Measurements from ENCODE around the gene TIMM17A. TPM values are rescaled to one million over a fixed set of nuclear protein-coding genes. Genes with fewer than 3 reads are reported as not detected.

The TIMM17A gene
- total RNA-seq, result 25.1 TPM

DNA sequence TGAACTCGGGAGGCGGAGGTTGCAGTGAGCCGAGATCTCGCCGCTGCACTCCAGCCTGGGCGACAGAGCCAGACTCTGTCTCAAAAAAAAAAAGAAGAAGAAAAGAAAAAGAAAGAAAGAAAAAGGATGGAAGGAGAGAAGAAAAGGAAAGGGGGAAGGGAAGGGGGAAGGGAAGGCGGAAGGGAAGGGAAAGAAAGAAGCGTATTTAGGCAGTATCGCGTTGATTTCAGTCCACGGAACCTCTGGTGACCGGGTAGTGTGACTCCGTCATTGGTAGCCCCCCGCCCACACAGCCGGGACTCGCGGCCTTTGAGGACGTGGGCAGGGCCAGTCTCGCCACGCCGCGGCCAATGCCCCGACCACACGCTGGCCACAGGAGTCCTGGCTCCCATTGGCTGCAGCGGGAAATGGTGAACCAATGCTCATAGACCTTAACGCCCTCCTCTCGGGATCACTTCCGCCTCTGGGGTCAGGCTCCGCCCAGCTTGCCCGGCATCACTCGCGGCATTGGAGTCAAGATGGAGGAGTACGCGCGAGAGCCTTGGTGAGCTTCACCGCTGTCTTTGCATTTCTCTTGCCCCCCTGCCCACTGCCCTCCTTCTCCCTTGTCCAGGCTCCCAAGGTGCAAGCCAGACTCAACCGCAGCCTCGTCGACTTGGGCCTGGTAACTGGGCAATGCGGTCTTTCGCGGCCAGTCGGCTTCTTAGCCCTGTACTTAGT lies at the start of gene TIMM17A:
Gene TIMM17A, plus strand, starts transcription at position 495 of the 720 bp plus-strand sequence. Its CDS starts 24 bp downstream, at position 519.
- Histone ChIP-seq H3K36me3 (ENCODE audit: control insufficient read depth in 3 of 3, insufficient read depth in 3 of 3, low read length in 3 of 3) (peaks cover 11 to 19% (median 17%) of the 10 kb centered on the region in 3 donors), H3K27me3 (ENCODE audit: control insufficient read depth in 3 of 3, insufficient read depth in 3 of 3, low read length in 3 of 3) (no peaks in the 10 kb centered on the region), H3K9me3 (ENCODE audit: control insufficient read depth in 3 of 3, low read length in 3 of 3) (no peaks in the 10 kb centered on the region), H3K27ac (ENCODE audit: low read depth, low read length) (peak within 1 kb of the TSS; percentile 85), H3K4me3 (ENCODE audit: low read length in 3 of 3) (peak within 1 kb of the TSS; percentile 84 to 99 (median 96)), H3K4me1 (ENCODE audit: control insufficient read depth in 3 of 3, insufficient read depth in 3 of 3, low read length in 3 of 3) (peaks cover 5 to 11% (median 10%) of the 10 kb centered on the region in 3 donors), H3K9ac (ENCODE audit: low read depth in 1 of 3, low read length in 3 of 3) (peak within 1 kb of the TSS; percentile 93 to 98 (median 94))

DNA sequence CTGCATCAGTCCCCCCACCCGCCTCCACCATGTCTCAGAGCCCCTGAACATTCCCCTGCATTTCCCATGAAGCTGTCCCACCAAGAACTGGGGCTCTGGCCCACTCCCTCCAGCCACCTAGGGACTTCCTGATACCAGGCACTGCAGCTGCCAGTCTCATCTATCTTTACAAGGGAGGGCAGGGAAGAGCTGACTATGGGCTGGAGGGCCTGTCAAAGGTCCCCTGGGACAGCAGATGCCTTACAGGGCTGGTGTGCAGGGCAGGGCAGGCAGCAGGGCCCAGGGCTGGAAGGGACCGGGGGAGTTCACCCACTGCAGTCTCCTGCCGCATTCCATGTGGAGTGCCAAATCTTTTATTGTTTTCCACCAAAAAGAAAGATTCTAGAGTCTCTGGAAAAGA lies 49.0 kb upstream of the TIMM17A start:
- Histone ChIP-seq H3K4me1 (ENCODE audit: control insufficient read depth in 3 of 3, insufficient read depth in 3 of 3, low read length in 3 of 3) (peaks cover 59 to 79% (median 68%) of the 10 kb centered on the region in 3 donors), H3K27ac (ENCODE audit: low read depth, low read length) (peak overlapping the region; percentile 81), H3K36me3 (ENCODE audit: control insufficient read depth in 3 of 3, insufficient read depth in 3 of 3, low read length in 3 of 3) (no peaks in the 10 kb centered on the region), H3K4me3 (ENCODE audit: low read length in 3 of 3) (no peak overlapping the region), H3K27me3 (ENCODE audit: control insufficient read depth in 3 of 3, insufficient read depth in 3 of 3, low read length in 3 of 3) (no peaks in the 10 kb centered on the region), H3K9ac (ENCODE audit: low read depth in 1 of 3, low read length in 3 of 3) (peak overlapping the region in 1 of 3 donors; percentile 46), H3K9me3 (ENCODE audit: control insufficient read depth in 3 of 3, low read length in 3 of 3) (no peaks in the 10 kb centered on the region)

DNA sequence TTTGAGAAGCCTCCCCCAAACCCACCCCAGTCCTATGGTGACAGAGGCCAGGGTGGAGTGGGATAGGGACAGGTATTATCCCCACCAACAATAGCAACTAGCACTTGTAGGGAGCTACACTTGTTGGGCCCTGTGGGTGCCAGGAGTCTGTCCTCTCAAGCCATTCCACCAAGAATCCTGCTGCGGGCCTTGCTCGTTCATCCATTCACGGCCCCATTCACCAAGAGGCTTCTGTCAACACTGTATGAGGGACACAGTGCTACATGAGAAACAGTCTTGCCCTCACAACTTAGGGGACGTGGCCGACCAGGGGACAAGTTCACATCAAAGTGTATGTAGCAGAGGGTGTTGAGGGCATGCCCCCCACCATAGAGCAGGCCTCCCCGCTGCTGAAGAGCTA lies 47.7 kb upstream of the TIMM17A start:
- Histone ChIP-seq H3K27ac (ENCODE audit: low read depth, low read length) (peak overlapping the region; percentile 81), H3K9me3 (ENCODE audit: control insufficient read depth in 3 of 3, low read length in 3 of 3) (no peaks in the 10 kb centered on the region), H3K27me3 (ENCODE audit: control insufficient read depth in 3 of 3, insufficient read depth in 3 of 3, low read length in 3 of 3) (no peaks in the 10 kb centered on the region), H3K36me3 (ENCODE audit: control insufficient read depth in 3 of 3, insufficient read depth in 3 of 3, low read length in 3 of 3) (peaks cover 0 to 5% (median 0%) of the 10 kb centered on the region in 3 donors), H3K4me3 (ENCODE audit: low read length in 3 of 3) (no peak overlapping the region), H3K9ac (ENCODE audit: low read depth in 1 of 3, low read length in 3 of 3) (peak overlapping the region in 1 of 3 donors; percentile 25), H3K4me1 (ENCODE audit: control insufficient read depth in 3 of 3, insufficient read depth in 3 of 3, low read length in 3 of 3) (peaks cover 59 to 82% (median 71%) of the 10 kb centered on the region in 3 donors)

DNA sequence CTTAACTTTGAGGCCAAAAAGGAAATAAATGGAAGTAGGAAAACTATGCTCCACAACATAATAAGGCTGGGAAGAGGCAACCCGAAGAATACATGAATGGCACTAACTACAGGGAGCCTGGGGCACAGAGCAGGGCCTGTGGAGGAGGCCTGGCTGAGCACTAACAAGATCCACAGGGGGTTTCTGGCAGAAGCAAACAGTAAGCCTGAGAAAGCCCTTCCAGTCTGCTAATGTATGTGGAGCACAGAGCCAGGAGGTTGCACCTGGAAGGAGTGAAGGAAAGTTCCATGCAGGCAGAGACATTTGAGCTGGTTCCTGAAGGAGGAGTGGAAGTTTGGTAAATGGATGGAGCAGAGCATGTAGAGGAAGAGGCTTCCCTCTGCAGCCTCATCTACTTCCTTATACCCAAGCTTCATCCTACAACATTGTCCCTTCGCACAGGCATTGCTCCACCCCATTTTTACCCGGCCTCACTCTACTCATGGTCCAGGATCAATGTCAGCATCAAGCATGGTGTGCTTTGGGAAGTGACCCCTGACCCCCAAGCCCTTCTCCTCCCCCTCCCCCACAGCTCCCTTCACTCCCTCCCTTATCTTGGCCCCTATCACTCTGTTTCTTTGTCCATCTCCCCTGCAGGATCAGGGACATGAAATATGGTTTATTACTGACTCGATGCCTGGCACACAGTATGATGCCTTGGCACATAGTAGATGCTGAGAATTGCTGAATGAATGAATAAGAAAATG lies 43.3 kb upstream of the TIMM17A start:
- Histone ChIP-seq H3K4me3 (ENCODE audit: low read length in 3 of 3) (no peak overlapping the region), H3K4me1 (ENCODE audit: control insufficient read depth in 3 of 3, insufficient read depth in 3 of 3, low read length in 3 of 3) (peaks cover 47 to 77% (median 51%) of the 10 kb centered on the region in 3 donors), H3K27me3 (ENCODE audit: control insufficient read depth in 3 of 3, insufficient read depth in 3 of 3, low read length in 3 of 3) (no peaks in the 10 kb centered on the region), H3K9me3 (ENCODE audit: control insufficient read depth in 3 of 3, low read length in 3 of 3) (no peaks in the 10 kb centered on the region), H3K36me3 (ENCODE audit: control insufficient read depth in 3 of 3, insufficient read depth in 3 of 3, low read length in 3 of 3) (peaks cover 0 to 5% (median 0%) of the 10 kb centered on the region in 3 donors), H3K27ac (ENCODE audit: low read depth, low read length) (peak overlapping the region; percentile 45), H3K9ac (ENCODE audit: low read depth in 1 of 3, low read length in 3 of 3) (peak overlapping the region in 1 of 3 donors; percentile 16)

DNA sequence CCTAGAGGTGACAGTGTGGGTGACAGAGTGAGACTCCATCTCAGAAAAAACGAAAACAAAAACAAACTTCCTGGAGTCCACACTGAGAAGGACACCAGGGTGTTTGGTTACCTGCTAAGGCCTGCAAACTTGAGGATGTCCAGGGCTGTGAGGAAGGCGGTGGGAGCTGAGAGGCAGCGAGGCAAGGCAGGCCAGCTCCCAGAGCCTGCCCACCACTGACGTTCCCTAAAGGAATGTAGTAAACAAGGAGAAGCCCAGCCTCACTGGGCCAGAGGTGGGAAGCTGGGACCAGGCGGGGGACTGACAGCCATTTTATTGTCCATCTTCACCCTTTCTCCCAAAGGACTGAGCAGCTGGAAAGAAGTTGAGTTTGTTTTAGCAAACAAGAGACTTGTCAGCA lies 42.5 kb upstream of the TIMM17A start:
- Histone ChIP-seq H3K4me3 (ENCODE audit: low read length in 3 of 3) (no peak overlapping the region), H3K9ac (ENCODE audit: low read depth in 1 of 3, low read length in 3 of 3) (no peak overlapping the region)

DNA sequence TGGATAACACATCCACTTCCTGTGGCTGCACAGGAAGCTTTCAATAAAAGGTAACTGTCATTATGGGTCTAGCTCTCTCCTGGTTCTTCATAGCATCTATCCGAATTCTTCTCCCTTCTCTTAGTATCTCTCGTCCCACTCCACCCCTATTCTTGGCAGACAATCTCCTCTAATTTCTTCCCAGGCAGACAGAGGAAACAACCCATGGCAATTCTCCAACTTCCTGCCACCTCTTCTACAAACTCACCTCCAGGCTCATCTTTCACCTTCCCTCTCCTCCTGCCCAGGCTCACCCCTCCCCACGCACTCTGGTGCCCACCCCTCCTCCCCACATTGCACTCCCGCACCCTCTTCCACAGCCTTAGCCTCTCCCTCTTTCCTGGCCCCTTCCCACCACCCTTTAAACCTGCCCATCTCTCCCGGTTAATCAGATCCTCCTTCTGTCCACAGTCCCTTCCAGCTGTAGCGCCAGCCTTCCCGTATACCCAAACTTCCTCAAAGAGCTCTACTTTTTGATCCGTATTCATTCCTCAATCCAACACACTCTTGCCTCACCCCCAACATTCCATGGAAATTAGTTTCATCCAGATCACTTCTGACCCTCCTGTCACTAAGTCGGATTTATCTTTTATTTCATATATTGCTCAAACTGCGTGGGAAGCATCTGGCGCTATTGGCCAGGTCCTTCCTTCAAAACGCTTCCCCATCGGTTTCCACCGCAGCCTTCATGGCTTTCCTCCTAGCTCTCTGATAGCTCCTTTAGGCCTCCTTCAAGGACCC lies 40.7 kb upstream of the TIMM17A start:
- H3K4me3 ChIP-seq (ENCODE audit: low read length in 3 of 3), result no peak overlapping the region

More for the DNA sequence above, 42.5 kb upstream of the TIMM17A start:
- Histone ChIP-seq H3K9me3 (ENCODE audit: control insufficient read depth in 3 of 3, low read length in 3 of 3) (no peaks in the 10 kb centered on the region), H3K27me3 (ENCODE audit: control insufficient read depth in 3 of 3, insufficient read depth in 3 of 3, low read length in 3 of 3) (no peaks in the 10 kb centered on the region), H3K27ac (ENCODE audit: low read depth, low read length) (peak overlapping the region; percentile 45), H3K36me3 (ENCODE audit: control insufficient read depth in 3 of 3, insufficient read depth in 3 of 3, low read length in 3 of 3) (peaks cover 0 to 5% (median 0%) of the 10 kb centered on the region in 3 donors), H3K4me1 (ENCODE audit: control insufficient read depth in 3 of 3, insufficient read depth in 3 of 3, low read length in 3 of 3) (peaks cover 50 to 77% (median 51%) of the 10 kb centered on the region in 3 donors)

DNA sequence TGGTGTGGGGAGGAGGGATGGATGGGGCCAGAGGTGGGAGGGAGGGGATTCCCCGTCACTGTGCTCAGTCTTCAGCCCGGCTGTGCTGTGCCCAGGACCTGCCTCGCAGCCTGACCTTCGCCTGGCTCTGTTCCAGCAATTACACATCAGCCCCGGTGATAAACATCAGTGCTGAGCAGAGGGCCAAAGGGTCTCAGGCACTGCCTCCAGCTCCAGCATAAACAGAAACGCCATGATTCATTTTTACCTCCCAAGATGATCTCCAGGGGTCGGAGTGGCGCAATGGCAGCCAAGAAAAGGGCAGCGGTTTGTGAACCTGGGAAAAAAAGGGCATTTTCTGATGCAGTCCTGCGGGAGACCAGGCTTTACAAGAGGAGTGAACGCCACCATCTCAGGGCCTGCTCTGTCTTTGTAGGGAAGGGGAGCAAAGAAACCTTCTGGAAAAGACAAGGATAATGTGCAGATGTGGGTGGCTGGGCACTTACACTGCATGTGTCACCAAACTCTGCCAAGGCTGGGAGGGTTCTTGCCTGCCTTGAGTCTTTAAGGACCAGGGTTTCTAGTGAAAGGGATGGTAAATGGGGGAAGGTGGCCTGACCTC lies 38.6 kb upstream of the TIMM17A start:
- no peaks in the 10 kb centered on the region for H3K9me3 ChIP-seq (ENCODE audit: control insufficient read depth in 3 of 3, low read length in 3 of 3)
- H3K4me3 ChIP-seq (ENCODE audit: low read length in 3 of 3), result peak overlapping the region in 2 of 3 donors; percentile 13 to 35
- peak overlapping the region in 2 of 3 donors; percentile 6 to 54 for H3K9ac ChIP-seq (ENCODE audit: low read depth in 1 of 3, low read length in 3 of 3)
- H3K27me3 ChIP-seq (ENCODE audit: control insufficient read depth in 3 of 3, insufficient read depth in 3 of 3, low read length in 3 of 3), result no peaks in the 10 kb centered on the region
- H3K36me3 ChIP-seq (ENCODE audit: control insufficient read depth in 3 of 3, insufficient read depth in 3 of 3, low read length in 3 of 3), result peaks cover 0 to 4% (median 0%) of the 10 kb centered on the region in 3 donors
- H3K4me1 ChIP-seq (ENCODE audit: control insufficient read depth in 3 of 3, insufficient read depth in 3 of 3, low read length in 3 of 3), result peaks cover 39 to 75% (median 40%) of the 10 kb centered on the region in 3 donors
- peak overlapping the region; percentile 63 for H3K27ac ChIP-seq (ENCODE audit: low read depth, low read length)

More for the DNA sequence above, 40.7 kb upstream of the TIMM17A start:
- no peaks in the 10 kb centered on the region for H3K9me3 ChIP-seq (ENCODE audit: control insufficient read depth in 3 of 3, low read length in 3 of 3)
- H3K4me1 ChIP-seq (ENCODE audit: control insufficient read depth in 3 of 3, insufficient read depth in 3 of 3, low read length in 3 of 3), result peaks cover 42 to 80% (median 46%) of the 10 kb centered on the region in 3 donors
- peak overlapping the region; percentile 25 for H3K27ac ChIP-seq (ENCODE audit: low read depth, low read length)
- no peaks in the 10 kb centered on the region for H3K27me3 ChIP-seq (ENCODE audit: control insufficient read depth in 3 of 3, insufficient read depth in 3 of 3, low read length in 3 of 3)
- peaks cover 0 to 5% (median 0%) of the 10 kb centered on the region in 3 donors for H3K36me3 ChIP-seq (ENCODE audit: control insufficient read depth in 3 of 3, insufficient read depth in 3 of 3, low read length in 3 of 3)
- H3K9ac ChIP-seq (ENCODE audit: low read depth in 1 of 3, low read length in 3 of 3), result no peak overlapping the region

DNA sequence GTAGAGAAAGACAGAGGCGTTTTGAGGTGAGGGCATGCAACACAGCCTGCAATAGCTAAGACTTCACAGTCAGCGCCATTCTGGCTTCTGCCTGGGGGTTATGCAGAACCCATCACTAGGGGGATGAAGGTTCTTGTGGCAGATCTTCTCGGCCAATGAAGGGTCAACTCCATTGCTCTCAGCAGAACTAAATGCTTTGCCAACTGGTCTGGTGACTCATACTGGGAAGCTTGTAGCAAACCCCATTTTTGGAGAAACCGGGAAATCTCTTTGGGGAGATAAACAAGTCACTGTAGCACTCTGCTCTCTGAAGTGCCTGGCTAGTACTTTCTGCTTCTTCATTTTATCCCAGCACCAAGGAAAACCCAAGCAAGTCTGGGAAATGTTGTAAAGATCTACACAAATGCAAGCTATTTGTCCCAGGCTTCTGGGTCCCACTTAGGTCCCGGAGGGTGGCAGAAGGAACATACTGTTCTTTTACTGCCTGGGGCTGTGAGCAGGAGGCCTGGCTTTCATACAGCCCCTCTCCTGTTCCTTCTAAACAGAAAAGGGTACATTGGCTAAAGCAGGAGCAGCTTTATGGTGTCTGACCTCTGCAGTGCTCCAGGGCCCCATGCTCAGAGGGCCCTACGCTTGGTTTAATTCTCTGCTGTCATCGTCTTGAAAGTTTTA lies 37.8 kb upstream of the TIMM17A start:
- peak overlapping the region; percentile 63 for H3K27ac ChIP-seq (ENCODE audit: low read depth, low read length)
- peaks cover 39 to 68% (median 40%) of the 10 kb centered on the region in 3 donors for H3K4me1 ChIP-seq (ENCODE audit: control insufficient read depth in 3 of 3, insufficient read depth in 3 of 3, low read length in 3 of 3)
- no peaks in the 10 kb centered on the region for H3K9me3 ChIP-seq (ENCODE audit: control insufficient read depth in 3 of 3, low read length in 3 of 3)
- peak overlapping the region in 2 of 3 donors; percentile 13 to 35 for H3K4me3 ChIP-seq (ENCODE audit: low read length in 3 of 3)
- peaks cover 0 to 2% (median 0%) of the 10 kb centered on the region in 3 donors for H3K36me3 ChIP-seq (ENCODE audit: control insufficient read depth in 3 of 3, insufficient read depth in 3 of 3, low read length in 3 of 3)
- H3K27me3 ChIP-seq (ENCODE audit: control insufficient read depth in 3 of 3, insufficient read depth in 3 of 3, low read length in 3 of 3), result no peaks in the 10 kb centered on the region
- H3K9ac ChIP-seq (ENCODE audit: low read depth in 1 of 3, low read length in 3 of 3), result peak overlapping the region in 2 of 3 donors; percentile 6 to 65

DNA sequence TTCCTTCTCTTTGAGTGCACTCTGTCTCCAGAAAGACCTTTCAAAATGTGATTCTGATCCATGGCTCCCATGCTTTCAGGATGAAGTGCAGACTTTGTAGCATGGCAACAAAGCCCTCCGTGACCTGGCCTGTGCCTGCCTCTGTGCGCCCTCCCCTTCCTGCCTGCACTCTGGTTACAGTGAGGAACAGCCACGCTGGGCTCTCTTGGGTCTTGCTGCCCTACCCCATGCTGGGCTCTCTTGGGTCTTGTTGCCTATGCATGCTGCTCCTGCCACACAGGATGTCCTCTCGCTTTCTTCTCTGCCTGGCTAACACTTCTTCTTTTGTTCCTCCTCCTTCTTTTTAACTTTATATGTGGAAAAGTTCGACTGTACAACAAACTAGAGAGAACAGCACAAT lies 37.0 kb upstream of the TIMM17A start:
- H3K36me3 ChIP-seq (ENCODE audit: control insufficient read depth in 3 of 3, insufficient read depth in 3 of 3, low read length in 3 of 3), result peaks cover 0 to 2% (median 0%) of the 10 kb centered on the region in 3 donors
- peak overlapping the region; percentile 63 for H3K27ac ChIP-seq (ENCODE audit: low read depth, low read length)
- H3K27me3 ChIP-seq (ENCODE audit: control insufficient read depth in 3 of 3, insufficient read depth in 3 of 3, low read length in 3 of 3), result no peaks in the 10 kb centered on the region
- H3K4me3 ChIP-seq (ENCODE audit: low read length in 3 of 3), result no peak overlapping the region
- no peaks in the 10 kb centered on the region for H3K9me3 ChIP-seq (ENCODE audit: control insufficient read depth in 3 of 3, low read length in 3 of 3)
- H3K9ac ChIP-seq (ENCODE audit: low read depth in 1 of 3, low read length in 3 of 3), result peak overlapping the region in 1 of 3 donors; percentile 65
- peaks cover 38 to 64% (median 44%) of the 10 kb centered on the region in 3 donors for H3K4me1 ChIP-seq (ENCODE audit: control insufficient read depth in 3 of 3, insufficient read depth in 3 of 3, low read length in 3 of 3)

Data from skeletal muscle tissue (tissue), 4 donors.